ENCODE results near the gene GNAI2. TPM values are rescaled to one million over a fixed set of nuclear protein-coding genes. Genes with fewer than 3 reads are reported as not detected.

Gene GNAI2
- total RNA-seq, 1 donor from 2014 or later: 97.9 TPM

DNA sequence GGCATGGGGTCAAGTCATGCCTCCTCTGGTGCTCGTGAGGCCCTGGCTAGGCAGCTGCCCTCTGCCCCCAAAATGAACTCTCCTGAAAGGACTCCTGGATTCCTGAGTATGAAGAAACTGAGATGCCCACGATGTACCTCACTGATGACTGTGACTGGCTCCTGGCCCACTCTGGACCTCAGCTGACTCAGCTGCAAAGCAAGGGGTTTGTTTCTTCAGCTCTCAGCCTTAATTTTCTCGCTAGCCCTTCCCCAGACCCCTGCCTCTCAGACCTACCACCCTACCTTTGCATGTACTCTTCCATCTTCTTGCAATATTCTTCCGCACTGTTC is 5.2 kb upstream of the GNAI2 start:
- TF ChIP-seq, protein P1, sequence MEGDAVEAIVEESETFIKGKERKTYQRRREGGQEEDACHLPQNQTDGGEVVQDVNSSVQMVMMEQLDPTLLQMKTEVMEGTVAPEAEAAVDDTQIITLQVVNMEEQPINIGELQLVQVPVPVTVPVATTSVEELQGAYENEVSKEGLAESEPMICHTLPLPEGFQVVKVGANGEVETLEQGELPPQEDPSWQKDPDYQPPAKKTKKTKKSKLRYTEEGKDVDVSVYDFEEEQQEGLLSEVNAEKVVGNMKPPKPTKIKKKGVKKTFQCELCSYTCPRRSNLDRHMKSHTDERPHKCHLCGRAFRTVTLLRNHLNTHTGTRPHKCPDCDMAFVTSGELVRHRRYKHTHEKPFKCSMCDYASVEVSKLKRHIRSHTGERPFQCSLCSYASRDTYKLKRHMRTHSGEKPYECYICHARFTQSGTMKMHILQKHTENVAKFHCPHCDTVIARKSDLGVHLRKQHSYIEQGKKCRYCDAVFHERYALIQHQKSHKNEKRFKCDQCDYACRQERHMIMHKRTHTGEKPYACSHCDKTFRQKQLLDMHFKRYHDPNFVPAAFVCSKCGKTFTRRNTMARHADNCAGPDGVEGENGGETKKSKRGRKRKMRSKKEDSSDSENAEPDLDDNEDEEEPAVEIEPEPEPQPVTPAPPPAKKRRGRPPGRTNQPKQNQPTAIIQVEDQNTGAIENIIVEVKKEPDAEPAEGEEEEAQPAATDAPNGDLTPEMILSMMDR (IDR thresholded peaks at IDR 0.05; ENCODE audit: insufficient read depth, low read length, severe bottlenecking): no peak
- no peak for FAIRE-seq
- Histone ChIP-seq H3K27me3 (ENCODE audit: control insufficient read depth, insufficient read depth, low read length) (no peaks in the 10 kb centered on the region), H3K4me3 (ENCODE audit: low read depth, low read length) (no peak overlapping the region), H3K36me3 (ENCODE audit: control insufficient read depth, insufficient read depth, low read length) (no peaks in the 10 kb centered on the region)
- no peak for DNase-seq (ENCODE audit: low read depth)

DNA sequence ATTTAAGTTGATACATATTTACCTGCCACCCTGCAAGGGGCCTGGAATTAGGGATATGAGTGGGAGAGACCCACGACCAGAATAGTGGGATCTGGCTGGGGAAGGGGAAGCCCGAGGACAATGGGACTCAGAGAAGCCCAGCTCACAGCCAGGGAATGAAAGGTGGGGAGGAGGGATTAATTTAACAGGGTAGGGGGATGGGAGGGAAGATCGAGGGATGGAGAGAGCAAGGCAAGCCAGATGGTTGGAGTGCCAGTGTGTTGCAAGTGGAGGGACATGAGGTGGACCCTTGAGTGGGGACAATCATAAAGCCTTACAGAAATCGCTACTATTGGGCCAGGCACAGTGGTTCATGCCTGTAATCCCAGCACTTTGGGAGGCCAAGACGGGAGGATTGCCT is 4.4 kb upstream of the GNAI2 start:
- TF ChIP-seq, protein P1 (IDR thresholded peaks at IDR 0.05; ENCODE audit: insufficient read depth, low read length, severe bottlenecking): no peak
- FAIRE-seq (no peak), DNase-seq (ENCODE audit: low read depth) (no peak)

DNA sequence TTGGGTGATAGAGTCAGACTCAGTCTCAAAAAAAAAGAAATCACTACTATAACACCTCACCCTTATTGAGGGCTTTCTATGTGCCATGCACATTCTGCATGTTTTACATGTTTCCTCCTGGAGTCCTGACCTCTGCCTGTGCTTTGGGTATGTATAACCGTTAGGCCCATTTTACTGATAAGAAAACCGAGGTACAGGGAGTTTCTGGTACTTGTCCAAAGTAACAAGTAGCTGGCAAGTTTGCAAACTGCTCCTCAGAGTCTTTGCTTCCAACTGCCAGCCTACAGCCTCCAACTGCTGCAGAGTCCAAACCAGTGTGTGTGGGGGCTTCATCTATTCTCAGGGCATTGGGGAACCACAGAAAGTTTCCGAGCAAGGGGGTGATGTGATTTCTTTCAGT is 3.7 kb upstream of the GNAI2 start:
- Histone ChIP-seq H3K4me3 (ENCODE audit: low read depth, low read length) (no peak overlapping the region), H3K27me3 (ENCODE audit: control insufficient read depth, insufficient read depth, low read length) (no peaks in the 10 kb centered on the region), H3K36me3 (ENCODE audit: control insufficient read depth, insufficient read depth, low read length) (no peaks in the 10 kb centered on the region)
- TF ChIP-seq, protein P1 (IDR thresholded peaks at IDR 0.05; ENCODE audit: insufficient read depth, low read length, severe bottlenecking): no peak
- DNase-seq (ENCODE audit: low read depth) (no peak), FAIRE-seq (no peak)

More for the DNA sequence above, 4.4 kb upstream of the GNAI2 start:
- H3K27me3 ChIP-seq (ENCODE audit: control insufficient read depth, insufficient read depth, low read length): no peaks in the 10 kb centered on the region
- no peaks in the 10 kb centered on the region for H3K36me3 ChIP-seq (ENCODE audit: control insufficient read depth, insufficient read depth, low read length)
- H3K4me3 ChIP-seq (ENCODE audit: low read depth, low read length): no peak overlapping the region

DNA sequence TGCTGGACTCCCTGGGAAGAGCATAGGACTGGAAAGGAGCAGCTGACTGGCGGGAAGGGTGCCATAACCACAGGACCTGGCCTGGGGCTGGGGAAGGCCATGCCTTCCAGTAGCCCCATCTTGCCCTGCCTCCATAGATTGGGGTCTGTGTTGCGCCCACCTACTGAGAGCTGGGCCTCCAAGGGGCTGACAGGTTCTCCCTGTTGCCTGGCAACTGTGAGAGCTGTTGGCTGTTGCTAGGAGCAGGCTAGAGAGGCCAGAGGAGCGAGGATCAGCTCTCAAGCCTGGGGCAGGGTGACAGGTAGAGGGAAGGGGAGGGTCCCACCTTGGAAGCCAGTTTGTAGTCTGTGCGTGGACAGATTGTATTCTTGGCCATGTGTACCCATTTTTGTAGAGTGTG is 2.8 kb upstream of the GNAI2 start:
- H3K4me3 ChIP-seq (ENCODE audit: low read depth, low read length): no peak overlapping the region
- FAIRE-seq: no peak
- TF ChIP-seq, protein P1 (IDR thresholded peaks at IDR 0.05; ENCODE audit: insufficient read depth, low read length, severe bottlenecking): no peak
- no peak for DNase-seq (ENCODE audit: low read depth)
- no peaks in the 10 kb centered on the region for H3K36me3 ChIP-seq (ENCODE audit: control insufficient read depth, insufficient read depth, low read length)
- no peaks in the 10 kb centered on the region for H3K27me3 ChIP-seq (ENCODE audit: control insufficient read depth, insufficient read depth, low read length)

DNA sequence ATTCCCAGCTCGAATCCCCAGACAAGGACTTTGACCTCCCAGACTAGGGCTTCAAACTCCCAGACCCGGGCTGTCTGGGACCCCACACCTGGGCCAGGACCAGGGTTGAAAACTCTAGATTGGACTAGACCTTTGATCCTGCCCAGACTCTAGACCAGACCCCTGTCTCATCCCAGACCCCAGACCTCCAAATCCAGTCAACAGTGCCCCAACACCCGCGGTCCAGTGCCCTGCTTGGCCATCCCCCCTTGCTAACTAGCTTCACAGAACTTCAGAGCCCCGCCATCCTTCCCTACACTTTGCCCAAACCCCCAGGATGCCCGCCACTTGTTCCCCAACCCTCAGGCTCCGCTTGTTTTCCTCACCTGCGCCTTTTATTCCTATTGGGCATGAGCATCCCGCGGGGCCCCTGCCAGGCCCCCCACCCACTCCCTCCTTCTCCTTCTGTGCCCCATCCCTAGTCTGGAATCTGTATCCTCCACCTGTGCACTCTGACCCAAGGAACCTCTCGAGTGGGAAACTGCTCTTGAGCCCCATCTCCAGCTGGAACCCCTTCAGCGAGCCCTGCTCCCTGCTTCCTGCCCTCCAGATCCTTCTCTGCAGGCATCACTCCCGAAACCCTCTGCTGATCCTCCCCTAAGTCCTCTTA is 604 bp downstream of the GNAI2 start:
- H3K36me3 ChIP-seq (ENCODE audit: control insufficient read depth, insufficient read depth, low read length): peaks cover 6% of the 10 kb centered on the region
- no peak for DNase-seq (ENCODE audit: low read depth)
- H3K27me3 ChIP-seq (ENCODE audit: control insufficient read depth, insufficient read depth, low read length): no peaks in the 10 kb centered on the region
- FAIRE-seq: no peak
- TF ChIP-seq, protein P1 (IDR thresholded peaks at IDR 0.05; ENCODE audit: insufficient read depth, low read length, severe bottlenecking): no peak
- peak overlapping the region; percentile 75 for H3K4me3 ChIP-seq (ENCODE audit: low read depth, low read length)

DNA sequence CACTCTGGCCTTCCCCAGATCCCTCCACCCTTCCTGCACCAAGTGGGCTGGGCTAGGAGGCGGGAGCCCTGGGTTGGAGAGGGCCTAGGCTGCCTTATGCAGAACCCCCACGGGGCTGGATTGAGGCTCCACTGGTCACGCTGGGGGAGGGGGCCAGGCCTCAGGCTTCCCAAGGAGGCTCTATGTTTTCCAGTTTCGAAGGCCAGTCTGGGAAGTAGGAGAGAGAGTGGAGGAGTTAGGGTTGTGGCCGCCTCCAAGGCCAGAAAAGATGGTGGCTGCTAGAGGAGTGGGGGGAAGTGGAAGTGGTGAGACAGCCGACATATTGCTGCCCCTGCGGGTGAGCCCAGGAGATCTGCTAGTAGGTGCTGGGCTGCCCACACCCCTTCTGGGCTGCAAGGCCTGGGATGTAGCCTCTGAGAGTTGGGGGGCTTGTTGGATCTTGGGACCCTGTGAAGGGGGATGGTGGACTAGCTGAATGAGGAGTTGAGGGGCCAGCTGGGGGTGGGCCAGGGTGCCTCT is 1.2 kb downstream of the GNAI2 start:
- H3K4me3 ChIP-seq (ENCODE audit: low read depth, low read length): peak overlapping the region; percentile 75
- DNase-seq (ENCODE audit: low read depth) (no peak), FAIRE-seq (no peak)
- peaks cover 7% of the 10 kb centered on the region for H3K36me3 ChIP-seq (ENCODE audit: control insufficient read depth, insufficient read depth, low read length)
- TF ChIP-seq, protein P1 (IDR thresholded peaks at IDR 0.05; ENCODE audit: insufficient read depth, low read length, severe bottlenecking): no peak
- H3K27me3 ChIP-seq (ENCODE audit: control insufficient read depth, insufficient read depth, low read length): no peaks in the 10 kb centered on the region
